ENCODE data around the gene OR13C8.
"Not testable (repeated sequence)": the region's sequence is repeated elsewhere in the genome, so short reads cannot be mapped to it uniquely, and the experiment has no call there.

Gene OR13C8, protein sequence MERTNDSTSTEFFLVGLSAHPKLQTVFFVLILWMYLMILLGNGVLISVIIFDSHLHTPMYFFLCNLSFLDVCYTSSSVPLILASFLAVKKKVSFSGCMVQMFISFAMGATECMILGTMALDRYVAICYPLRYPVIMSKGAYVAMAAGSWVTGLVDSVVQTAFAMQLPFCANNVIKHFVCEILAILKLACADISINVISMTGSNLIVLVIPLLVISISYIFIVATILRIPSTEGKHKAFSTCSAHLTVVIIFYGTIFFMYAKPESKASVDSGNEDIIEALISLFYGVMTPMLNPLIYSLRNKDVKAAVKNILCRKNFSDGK

DNA sequence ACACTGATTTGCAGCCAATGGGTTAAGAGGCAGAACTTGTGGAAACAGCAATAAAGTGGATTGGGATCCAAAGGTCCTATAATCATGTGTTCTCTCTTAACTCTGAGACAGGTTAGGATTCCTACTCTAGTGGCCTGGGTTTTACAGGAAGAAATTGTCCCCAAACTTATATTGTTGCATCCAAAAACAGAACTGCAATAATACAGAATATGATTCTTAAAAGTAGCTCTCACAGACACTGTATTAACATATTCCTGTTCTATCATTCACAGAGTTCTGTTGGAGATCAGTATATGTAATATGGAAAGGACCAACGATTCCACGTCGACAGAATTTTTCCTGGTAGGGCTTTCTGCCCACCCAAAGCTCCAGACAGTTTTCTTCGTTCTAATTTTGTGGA lies at the start of gene OR13C8:
Gene OR13C8 (plus strand): TSS at position 301 of the 400 bp plus-strand sequence. CDS start 0 bp downstream, at position 301.
- DNase-seq: no peak

DNA sequence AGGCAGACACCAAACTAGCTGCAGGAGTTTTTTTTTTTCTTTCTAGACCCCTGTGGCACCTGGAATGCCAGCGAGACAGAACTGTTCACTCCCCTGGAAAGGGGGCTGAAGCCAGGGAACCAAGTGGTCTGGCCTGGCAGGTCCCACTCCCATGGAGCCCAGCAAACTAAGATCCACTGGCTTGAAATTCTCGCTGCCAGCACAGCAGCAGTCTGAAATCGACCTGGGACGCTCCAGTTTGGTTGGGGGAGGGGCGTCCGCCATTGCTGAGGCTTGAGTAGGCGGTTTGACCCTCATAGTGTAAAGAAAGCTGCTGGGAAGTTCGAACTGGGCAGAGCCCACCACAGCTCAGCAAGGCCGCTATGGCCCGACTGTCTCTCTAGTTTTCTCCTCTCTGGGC lies 48.7 kb upstream of the OR13C8 start:
- not testable (repeated sequence) for DNase-seq

DNA sequence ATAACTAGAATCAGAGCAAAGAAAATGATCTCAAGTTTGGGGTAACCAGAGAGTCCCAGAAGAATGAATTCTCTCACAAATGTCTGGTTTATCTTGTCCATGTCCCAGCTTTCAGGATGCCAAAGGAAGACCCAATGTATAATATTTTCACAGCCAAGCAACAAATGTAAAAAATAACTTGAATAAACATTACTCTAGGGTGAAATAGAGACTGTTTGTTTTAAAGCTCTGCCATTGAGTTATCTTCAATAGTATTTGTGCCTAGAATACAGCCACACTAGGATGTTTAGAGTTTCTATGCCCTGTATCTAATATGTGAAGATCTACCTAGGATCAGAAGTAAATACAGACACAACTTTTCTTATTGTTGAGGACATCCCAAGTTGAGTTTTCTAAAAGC lies 41.9 kb upstream of the OR13C8 start, which contains the start of gene OR13C4:
Gene OR13C4 (minus strand): TSS at position 101 of the 400 bp plus-strand sequence. CDS start 0 bp downstream, at position 101.
- no peak for DNase-seq

DNA sequence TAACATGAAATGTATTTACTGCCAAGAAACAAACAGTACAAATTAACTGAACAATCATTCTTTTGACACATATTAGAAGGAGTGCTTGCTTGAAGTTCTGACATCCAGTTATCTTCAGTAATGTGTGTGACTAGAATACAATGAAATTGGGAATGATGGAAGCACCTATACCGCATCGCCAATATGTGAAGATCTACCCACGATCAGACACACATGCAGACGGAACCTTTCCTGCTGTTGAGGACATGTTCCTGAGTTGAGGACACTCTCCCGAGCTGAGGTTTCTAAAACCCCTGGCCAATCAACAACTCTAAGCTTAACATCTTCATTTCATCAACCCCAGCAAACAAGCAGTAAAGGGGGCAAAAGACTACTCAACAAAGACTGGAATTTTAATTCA lies 32.2 kb upstream of the OR13C8 start, which contains the start of gene OR13C3:
Gene OR13C3 (minus strand): TSS at position 101 of the 400 bp plus-strand sequence. CDS start 133 bp downstream, outside the sequence.
- DNase-seq: no peak

DNA sequence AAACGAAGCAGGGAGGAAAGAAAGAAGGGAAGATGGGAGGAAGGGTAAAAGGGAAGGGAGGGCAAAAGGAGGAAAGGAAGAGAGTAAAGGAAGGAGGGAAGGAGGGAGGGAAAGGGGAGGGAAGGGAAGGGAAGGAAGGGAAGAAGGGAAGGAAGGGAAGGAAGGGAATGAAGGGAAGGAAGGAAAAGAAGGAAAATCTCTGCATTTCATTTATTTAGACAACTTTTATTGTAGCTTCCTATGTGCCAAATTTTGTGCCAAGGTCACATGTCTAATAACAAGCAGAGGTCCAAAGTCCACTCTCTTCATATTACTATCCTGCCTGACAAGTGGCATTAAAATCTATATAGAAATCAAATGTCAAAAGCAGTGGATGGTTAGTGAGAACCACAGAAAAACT lies 29.7 kb upstream of the OR13C8 start:
- no peak for DNase-seq

DNA sequence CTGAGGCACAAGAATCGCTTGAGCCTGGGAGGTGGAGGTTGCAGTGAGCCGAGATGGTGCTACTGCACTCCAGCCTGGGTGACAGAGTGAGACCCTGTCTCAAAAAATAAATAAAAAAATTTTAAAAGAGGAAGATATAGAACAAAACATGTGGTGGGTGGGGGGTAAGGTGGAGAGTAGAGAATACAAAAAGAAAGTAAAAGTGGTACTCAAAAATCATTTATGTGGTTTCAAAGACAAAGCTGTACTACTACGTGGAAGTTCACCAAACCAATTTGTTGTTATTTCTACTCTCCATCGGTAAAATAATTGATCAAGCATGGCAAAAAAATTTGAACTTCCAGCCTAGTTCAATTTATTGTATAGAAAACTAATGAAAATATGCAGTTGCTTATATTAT lies 24.3 kb upstream of the OR13C8 start:
- no peak for DNase-seq

DNA sequence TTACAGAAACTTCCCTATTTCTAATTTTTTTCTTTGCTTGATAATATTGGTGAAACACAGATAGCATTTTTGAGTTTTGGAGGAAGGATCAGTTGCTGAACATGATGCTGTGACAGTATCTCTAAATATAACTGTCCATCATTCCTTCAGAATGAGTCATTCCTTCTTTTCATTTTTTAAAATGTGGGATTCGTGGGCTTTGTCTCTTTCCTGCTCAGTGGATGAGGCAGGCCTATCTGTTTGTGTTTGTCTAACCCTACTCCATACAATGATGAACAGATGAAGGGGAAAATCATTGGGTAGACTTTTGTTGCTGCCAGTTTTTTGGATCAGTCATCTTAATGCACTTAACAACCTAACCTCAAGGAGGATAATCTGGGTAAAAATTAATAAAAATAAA lies 15.7 kb upstream of the OR13C8 start:
- DNase-seq: no peak

DNA sequence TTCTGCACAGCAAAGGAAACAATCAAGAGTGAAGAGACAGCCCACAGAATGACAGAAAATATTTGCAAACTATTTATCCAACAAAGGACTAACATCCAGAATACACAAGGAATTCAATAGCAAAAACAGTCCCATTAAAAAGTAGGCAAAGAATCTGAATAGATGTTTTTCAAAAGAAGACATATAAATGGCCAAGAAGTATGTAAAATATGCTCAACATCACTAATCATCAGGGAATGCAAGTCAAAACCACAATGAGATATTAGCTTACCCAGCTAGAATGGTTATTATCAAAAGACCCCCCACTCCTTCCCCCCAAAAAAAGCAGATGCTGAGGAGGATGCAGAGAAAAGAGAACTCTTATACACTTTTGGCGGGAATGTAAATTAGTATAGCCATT lies 13.4 kb upstream of the OR13C8 start:
- DNase-seq: no peak

DNA sequence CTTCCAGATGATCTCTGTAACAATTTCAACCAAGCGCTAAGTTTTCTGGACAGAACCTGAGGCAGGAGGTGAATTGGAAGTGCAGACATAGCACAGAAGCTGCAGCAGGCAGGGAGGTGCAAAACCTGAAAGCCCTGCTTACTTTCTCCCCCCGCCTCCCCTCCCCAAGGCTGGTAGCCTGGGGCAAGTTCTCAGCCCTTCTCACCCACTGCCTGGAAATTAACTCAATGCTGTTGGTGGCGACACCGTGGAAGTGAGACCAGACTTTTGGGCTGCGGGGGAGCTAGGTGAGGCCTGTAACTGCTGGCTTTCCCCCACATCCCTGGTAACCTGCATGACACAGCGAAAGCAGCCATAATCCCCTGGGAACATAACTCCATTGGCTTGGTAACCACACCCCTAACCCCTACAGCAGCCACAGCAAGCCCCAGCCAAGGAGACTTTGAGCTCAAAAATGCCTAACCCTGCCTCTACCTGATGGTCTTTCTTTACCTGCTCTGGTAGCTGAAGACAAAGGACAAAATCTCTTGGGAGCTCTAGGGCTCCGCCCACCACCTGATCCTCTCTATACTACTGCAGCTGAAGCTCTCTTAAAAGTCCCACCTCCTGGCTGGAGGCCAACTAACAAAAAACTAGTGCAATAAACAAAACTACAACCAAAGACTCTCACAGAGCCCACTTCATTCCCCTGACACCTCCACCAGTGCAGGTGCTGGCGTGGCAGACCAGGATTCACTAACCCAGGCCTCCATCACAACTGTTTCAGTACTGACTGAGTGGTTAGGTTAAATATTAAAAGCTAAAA lies 11.9 kb upstream of the OR13C8 start:
- DNase-seq: no peak

DNA sequence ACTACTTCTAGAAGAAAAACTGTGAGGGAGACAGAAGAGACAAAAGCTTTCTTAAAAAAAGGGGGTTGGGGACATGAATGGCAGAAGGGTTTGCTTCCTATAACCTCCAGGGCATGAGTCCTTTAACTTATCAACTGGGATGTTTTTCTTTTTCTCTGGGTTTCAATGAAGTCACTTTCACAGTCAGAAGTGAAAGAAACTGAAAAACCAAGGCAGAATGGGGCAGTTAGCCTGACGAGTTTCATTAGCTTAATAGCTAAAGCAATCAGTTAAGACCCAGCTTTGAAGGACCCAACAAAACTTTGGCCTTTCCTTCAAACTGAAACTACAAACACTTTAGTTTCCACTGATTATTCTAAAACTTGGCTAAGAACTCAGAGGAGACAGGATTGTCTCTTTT lies 4.6 kb upstream of the OR13C8 start:
- no peak for DNase-seq

DNA sequence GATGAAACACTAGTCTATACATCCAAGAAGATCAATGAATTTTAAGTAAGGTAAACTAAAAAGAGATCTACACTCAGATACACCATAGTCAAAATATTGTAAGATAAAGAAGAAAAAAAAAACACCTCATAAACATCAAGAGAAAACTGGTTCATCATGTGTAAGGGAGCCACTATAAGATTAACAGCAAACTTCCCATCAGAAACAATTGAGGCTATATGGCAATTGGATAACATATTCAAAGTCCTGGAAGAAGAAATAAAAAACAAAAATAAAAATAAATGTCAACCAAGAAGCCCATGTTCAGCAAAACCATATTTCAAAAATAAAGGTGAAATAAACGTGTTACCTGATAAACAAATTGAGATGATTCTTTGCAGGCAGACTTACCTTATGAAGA lies 3.6 kb downstream of the OR13C8 start:
- DNase-seq: no peak

DNA sequence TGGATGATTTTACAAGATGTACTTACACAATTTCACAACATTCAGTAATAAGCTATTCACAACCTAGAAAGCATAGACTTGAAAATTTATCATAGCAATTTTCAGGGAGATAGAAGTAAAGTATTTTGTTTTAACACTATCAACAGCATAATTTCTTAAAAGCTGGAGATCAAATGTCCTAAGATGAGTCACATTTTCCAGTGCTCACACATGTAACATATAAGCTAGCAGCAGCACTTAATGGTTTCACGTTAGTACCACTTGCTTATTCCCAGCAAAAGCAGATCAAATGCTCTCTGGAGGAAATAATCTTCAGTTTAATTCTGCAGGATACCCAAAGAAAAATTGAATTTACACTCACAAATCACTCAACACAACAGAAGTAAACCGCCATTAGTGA lies 6.5 kb downstream of the OR13C8 start:
- no peak for DNase-seq

DNA sequence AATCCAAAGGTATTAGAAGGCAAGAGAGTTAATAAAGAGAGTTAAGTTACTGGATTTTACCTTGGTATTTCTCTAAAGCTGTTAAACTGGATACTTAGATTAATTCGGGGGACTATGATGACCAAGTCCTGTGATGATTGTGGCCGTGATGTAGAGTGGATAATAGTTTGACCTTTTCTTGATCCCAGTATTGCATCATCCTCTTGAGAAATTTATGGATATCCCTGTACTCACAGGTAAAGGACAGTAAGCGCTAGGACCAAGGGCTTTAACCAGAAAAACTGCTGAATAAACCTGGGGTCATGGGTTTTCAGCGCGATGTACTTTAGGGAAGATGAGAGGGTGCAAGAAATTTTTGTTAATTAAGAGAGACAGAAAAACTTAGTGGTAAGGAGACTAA lies 8.3 kb downstream of the OR13C8 start:
- DNase-seq: no peak

DNA sequence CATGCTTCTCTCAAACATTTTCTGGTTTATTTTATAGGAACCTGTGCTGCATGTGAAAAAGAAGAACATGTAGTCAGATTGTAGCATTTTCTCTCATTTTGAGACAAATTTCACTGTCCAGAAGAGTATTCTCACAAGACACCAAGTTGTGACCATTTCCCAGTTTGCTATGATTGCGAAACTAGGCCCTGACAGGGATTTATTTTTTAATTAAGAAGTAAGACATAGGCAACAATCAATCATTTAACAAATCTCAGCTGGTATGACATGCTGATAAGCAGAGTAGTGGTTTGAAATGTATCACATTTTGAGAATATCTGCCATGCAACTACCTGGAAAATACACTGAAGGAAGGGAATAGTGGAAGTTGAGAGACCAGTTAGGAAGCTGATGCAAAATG lies 11.6 kb downstream of the OR13C8 start:
- no peak for DNase-seq

DNA sequence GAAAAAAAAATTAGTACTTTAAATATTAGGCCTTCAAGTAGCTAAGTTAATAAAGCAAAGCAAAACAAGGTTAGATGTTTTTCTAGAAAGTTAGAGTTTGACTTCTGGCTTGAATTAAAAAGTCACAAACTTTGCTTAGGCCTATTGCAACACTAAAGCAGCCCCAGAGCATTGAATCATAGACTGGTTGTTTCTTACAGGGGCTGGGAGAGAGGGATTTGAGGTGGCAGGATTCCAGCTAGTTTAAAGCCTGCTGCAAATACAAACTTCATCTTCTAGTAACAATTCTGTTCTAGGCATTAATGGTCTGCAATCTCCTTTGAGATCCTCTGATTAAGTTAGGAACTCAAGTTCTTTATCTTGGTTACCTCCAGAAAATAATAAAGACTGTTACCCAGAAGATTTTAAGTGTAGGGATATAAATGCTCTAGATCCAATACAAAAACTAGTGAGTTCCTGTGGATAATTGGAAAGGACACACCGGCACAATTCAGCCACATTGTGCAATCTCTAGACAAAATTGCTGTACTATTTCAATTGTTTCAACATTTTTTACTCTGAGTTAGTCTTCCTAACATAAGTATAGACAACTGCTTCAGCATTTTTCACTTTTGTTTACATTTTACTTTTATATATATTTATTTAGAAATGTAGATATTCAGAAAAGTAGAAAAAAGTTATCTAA lies 17.7 kb downstream of the OR13C8 start:
- no peak for DNase-seq

DNA sequence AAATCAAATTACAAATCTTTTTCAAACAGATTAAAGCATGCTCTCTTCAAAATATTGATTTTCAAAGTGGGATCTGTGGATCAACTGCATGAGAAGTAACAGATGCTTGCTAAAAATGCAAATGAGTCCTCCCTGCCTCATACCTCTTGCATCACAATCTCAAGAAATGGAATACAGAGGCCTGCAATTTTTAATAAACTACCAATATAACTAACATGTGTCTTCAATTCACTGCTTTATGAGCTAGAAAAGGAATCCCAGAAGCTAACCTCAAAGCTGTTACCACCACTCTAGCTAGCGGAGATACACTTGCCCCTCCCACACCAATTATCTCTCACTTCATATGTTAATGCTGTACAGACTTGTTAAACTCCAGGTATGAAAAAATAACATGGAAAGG lies 20.7 kb downstream of the OR13C8 start:
- no peak for DNase-seq

DNA sequence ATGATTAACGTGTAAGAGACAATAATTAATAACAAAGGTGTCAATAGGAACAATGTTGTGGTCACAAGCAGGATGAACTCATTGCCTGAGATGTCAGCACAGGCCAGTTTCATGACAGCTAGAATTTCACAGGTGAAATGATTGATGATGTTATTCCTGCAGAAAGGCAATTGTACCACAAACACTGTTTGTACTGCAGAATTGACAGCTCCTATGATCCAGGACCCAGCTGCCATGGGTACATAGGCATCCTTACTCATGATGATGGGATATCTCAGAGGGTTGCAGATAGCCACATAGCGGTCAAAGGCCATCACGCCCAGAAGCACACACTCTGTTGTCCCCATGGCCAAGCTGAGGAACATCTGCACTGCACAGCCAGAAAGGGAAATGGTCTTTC lies 29.8 kb downstream of the OR13C8 start:
- not testable (repeated sequence) for DNase-seq

DNA sequence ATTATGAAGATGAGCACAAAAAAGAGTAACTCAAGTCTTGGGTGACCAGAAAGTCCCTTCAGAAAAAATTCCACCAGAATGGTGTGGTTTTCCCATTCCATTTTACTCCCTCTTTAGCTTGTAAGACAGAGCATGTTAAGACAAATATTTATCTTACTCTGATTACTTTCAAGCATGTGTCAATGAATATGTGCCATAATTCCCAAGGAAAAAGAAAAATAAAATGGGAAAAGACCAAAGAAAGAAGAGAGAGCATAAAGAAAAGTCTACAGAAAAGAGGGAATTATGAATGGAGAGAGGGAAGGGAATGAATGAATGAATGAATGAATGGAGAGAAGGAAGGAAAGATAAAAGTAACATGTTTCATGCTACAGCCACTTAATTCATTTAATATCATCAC lies 30.3 kb downstream of the OR13C8 start, which contains the start of gene OR13C5:
Gene OR13C5 (minus strand): TSS at position 101 of the 400 bp plus-strand sequence. CDS start 0 bp downstream, at position 101.
- DNase-seq: not testable (repeated sequence)

DNA sequence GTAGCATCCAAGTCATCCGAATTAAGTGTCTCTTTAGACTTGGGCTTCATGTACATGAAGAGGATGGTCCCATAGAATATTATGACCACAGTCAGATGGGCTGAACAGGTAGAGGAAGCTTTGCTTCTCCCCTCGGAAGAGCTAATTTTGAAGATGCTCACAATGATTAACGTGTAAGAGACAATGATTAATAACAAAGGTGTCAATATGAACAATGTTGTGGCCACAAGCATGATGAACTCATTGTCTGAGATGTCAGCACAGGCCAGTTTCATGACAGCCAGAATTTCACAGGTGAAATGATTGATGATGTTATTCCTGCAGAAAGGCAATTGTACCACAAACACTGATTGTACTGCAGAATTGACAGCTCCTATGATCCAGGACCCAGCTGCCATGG lies 35.8 kb downstream of the OR13C8 start:
- DNase-seq: no peak

DNA sequence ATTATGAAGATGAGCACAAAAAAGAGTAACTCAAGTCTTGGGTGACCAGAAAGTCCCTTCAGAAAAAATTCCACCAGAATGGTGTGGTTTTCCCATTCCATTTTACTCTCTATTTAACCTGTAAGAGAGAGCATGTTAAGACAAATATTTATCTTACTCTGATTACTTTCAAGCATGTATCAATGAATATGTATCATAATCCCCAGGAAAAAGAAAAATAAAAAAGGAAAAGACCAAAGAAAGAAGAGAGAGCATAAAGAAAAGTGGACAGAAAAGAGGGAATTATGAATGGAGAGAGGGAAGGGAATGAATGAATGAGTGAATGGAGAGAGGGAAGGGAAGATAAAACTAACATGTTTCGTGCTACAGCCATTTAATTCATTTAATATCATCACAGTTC lies 36.6 kb downstream of the OR13C8 start, which contains the start of gene OR13C2:
Gene OR13C2 (minus strand): TSS at position 101 of the 400 bp plus-strand sequence. CDS start 0 bp downstream, at position 101.
- DNase-seq: not testable (repeated sequence)

DNA sequence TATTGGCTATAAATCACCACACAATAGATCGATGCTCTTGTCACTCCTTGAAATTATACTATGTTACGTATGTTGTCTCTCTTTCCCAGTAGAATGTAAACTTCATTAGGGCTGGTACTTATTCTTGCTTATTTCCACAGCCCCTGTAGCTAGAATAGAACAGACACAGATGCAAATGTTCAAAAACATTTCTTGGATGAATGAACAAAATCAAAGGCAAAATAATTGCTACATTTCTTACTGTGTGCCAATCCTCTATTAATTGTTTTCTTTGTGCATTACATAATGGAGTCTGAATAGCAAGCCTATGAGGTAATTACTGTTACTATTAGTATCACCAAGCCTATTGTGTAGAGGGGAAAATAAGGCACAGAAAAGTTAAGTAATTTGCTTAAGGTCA lies 37.2 kb downstream of the OR13C8 start:
- DNase-seq: no peak

DNA sequence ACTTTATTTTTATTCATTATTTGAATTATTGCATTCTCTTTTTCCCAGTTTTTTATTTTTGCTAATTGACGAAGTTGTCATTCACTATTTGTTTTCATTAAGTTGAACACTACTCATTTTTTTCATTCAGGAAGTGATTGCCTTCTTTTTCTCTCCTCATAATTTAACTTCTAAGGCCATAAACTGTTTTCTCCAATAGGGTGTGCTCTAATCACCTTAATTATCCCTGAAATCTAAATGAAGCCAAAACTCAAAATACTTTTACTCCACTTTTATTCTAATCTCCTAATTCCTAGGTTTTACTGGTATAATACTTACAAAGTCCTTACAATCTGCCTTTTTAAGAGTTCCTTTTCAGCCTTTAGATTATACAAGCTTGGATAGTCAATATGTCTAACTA lies 39.4 kb downstream of the OR13C8 start:
- DNase-seq: no peak

DNA sequence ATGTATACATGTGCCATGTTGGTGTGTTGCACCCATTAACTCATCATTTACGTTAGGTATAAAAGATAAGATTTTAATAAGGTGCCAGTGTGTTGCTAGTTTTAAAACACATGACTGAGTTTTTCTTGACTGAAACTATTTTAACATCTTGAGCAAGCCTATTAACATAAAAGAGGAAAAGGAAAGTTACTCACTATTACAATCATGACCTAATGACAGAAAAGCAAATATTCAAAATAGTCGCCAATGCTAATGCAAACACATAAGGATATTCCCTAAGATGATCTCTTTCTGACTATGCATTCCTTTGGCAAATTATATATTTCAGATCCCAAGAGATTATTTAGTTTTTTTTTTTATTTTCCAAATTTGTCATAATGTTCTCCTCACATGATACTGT lies 42.2 kb downstream of the OR13C8 start:
- DNase-seq: no peak

Data from activated CD4-positive, alpha-beta T cell treated with anti-CD3 and anti-CD28 coated beads for 48 hours (primary cell).